Aorta (tissue), 5 donors: Measurements from ENCODE around the gene UBA1. TPM values are rescaled to one million over a fixed set of nuclear protein-coding genes. Genes with fewer than 3 reads are reported as not detected.

ENCODE experiments used
- ATAC-seq: fragments of 200-7000 bp; cut with Tn5 transposase; one replicate; pipeline ENCODE4 v1.9.1; 2022; ENCODE audit warnings: moderate library complexity; ENCODE audit not compliant: low FRiP score
- DNase-seq, 2 donors: peaks; one replicate each; pipeline ENCODE4 v3.0.0-alpha.2; 2020
- H3K27ac ChIP-seq, 2 donors: one replicate each; pipeline ENCODE4 v1.5.1; 2013; ENCODE audit warnings: low read length in 2 of 2, mild to moderate bottlenecking in 2 of 2, moderate library complexity in 2 of 2, control low read depth in 1 of 2, inconsistent platforms in 1 of 2, low read depth in 1 of 2
- H3K27me3 ChIP-seq, 2 donors: one replicate each; pipeline ENCODE4 v1.6.1; 2013; ENCODE audit warnings: control low read depth in 1 of 2, low read length in 1 of 2, mild to moderate bottlenecking in 1 of 2, moderate library complexity in 1 of 2; ENCODE audit not compliant: insufficient read depth in 2 of 2, control insufficient read depth in 1 of 2
- H3K36me3 ChIP-seq, 2 donors: one replicate each; pipeline ENCODE4 v1.6.1; 2013; ENCODE audit warnings: control low read depth in 1 of 2, low read length in 1 of 2, mild to moderate bottlenecking in 1 of 2; ENCODE audit not compliant: insufficient read depth in 2 of 2, control insufficient read depth in 1 of 2
- H3K4me1 ChIP-seq, 2 donors: one replicate each; pipeline ENCODE4 v1.6.1; 2013; ENCODE audit warnings: low read length in 2 of 2, control low read depth in 1 of 2, mild to moderate bottlenecking in 1 of 2, moderate library complexity in 1 of 2; ENCODE audit not compliant: insufficient read depth in 2 of 2, control insufficient read depth in 1 of 2
- H3K4me3 ChIP-seq, 2 donors: one replicate each; pipeline ENCODE4 v1.5.1; 2013; ENCODE audit warnings: low read length in 2 of 2, control low read depth in 1 of 2, mild to moderate bottlenecking in 1 of 2
- H3K9me3 ChIP-seq: one replicate; pipeline ENCODE4 v1.6.1; 2013; ENCODE audit warnings: mild to moderate bottlenecking, low read length; ENCODE audit not compliant: control insufficient read depth
- WGBS, 2 donors: extraction: QIAGEN DNeasy Blood & Tissue Kit; methylation state at CpG; one replicate each; pipeline ENCODE4 v1.1.7; 2013; 5-methylcytosine and 5-hydroxymethylcytosine counted together
- intact Hi-C, 2 donors: fragments of 100-400 bp; cut with DNase I; formaldehyde crosslinking; loops; one replicate each; pipeline versions ENCODE4 v1.14.2 to v1.15.0; 2022
- polyA plus RNA-seq, 2 donors: library from polyadenylated mRNA; stranded (reverse); fragments of 200-250 nt; gene quantifications; one replicate each; pipeline ENCODE4 v1.2.3, GENCODE V29; 2013
- total RNA-seq, 2 donors: library from RNA; stranded (reverse); fragmentation: NEBNext Ultra II Directional; extraction: Animal tissue kit (Norgen Biotek cat#: 25700); gene quantifications; one replicate each; pipeline ENCODE4 v1.2.1, GENCODE V29; 2021
- donor health status: healthy with polysubstance abuse.
- donor health status: Bipolar disorder and iron deficiency.
- donor health status: DM: no; HTN: no; CAD: no.
- donor health status: DM: no; HTN: no; CAD: no.
- donor health status: DM: yes; HTN: yes; CAD: no.

The UBA1 gene
- total and polyA plus RNA-seq, 4 donors = 33.8 to 167 (median 135) TPM

- no peaks in the 10 kb centered on the region for H3K9me3 ChIP-seq
- DNase-seq (peak; percentile 90 to 93), ATAC-seq (peak; percentile 91)
- H3K4me3 ChIP-seq = peak within 1 kb of the TSS; percentile 69 to 70
- H3K27ac ChIP-seq = peak within 1 kb of the TSS; percentile 16 to 96
- intact Hi-C loops = loop anchor here in 1 of 2 donors (1.0 kb wide), 2 partner anchors 15 to 25 kb away; partner anchors contain the start of genes UBA1 and USP11
- H3K4me1 ChIP-seq = no peaks in the 10 kb centered on the region
- H3K27me3 ChIP-seq = no peaks in the 10 kb centered on the region
- H3K36me3 ChIP-seq = peaks cover 0 to 7% of the 10 kb centered on the region in 2 donors
- 0 to 2% methylated on average over 34 to 61 of the region's 61 CpGs for WGBS, 2 donors
These were observed 24.8 kb downstream of the UBA1 start, which contains the start of gene CDK16 for GRCh38 chrX:47218280-47218919. CDK16 (plus strand) TSS chrX:47218681; CDS start chrX:47223558, 4,877 bp downstream.

GRCh38 chrX:47218920-47219815 lies 25.5 kb downstream of the UBA1 start:
- DNase-seq (peak; percentile 68 to 85), ATAC-seq (no peak)
- no peaks in the 10 kb centered on the region for H3K9me3 ChIP-seq
- intact Hi-C loops = loop anchor here in 1 of 2 donors (1.0 kb wide), 2 partner anchors 14 to 26 kb away; partner anchors contain the start of genes UBA1 and USP11
- peak overlapping the region; percentile 16 to 96 for H3K27ac ChIP-seq
- peaks cover 0 to 5% of the 10 kb centered on the region in 2 donors for H3K36me3 ChIP-seq
- H3K4me1 ChIP-seq = no peaks in the 10 kb centered on the region
- peak overlapping the region; percentile 69 to 70 for H3K4me3 ChIP-seq
- H3K27me3 ChIP-seq = no peaks in the 10 kb centered on the region
- 1 to 19% methylated on average over 41 to 60 of the region's 60 CpGs for WGBS, 2 donors

- H3K27me3 ChIP-seq = no peaks in the 10 kb centered on the region
- peaks cover 0 to 4% of the 10 kb centered on the region in 2 donors for H3K36me3 ChIP-seq
- H3K4me3 ChIP-seq = no peak overlapping the region
- WGBS, 2 donors = 60 to 86% methylated on average over 4 of the region's 4 CpGs
- ATAC-seq = no peak
- H3K9me3 ChIP-seq = no peaks in the 10 kb centered on the region
- DNase-seq = peak in 1 of 2 donors; percentile 31
- no peaks in the 10 kb centered on the region for H3K4me1 ChIP-seq
- intact Hi-C loops = no loop called here
- no peak overlapping the region for H3K27ac ChIP-seq
These were observed 28.1 kb downstream of the UBA1 start for GRCh38 chrX:47221756-47222155.

GRCh38 chrX:47222751-47223350 lies 29.2 kb downstream of the UBA1 start:
- no peaks in the 10 kb centered on the region for H3K4me1 ChIP-seq
- H3K9me3 ChIP-seq = no peaks in the 10 kb centered on the region
- 79 to 87% methylated on average over 10 of the region's 10 CpGs for WGBS, 2 donors
- no peak overlapping the region for H3K27ac ChIP-seq
- peaks cover 0 to 4% of the 10 kb centered on the region in 2 donors for H3K36me3 ChIP-seq
- ATAC-seq = no peak
- no peaks in the 10 kb centered on the region for H3K27me3 ChIP-seq
- intact Hi-C loops = no loop called here
- peak in 1 of 2 donors; percentile 26 for DNase-seq
- H3K4me3 ChIP-seq = no peak overlapping the region

- H3K27me3 ChIP-seq = no peaks in the 10 kb centered on the region
- peaks cover 0 to 4% of the 10 kb centered on the region in 2 donors for H3K36me3 ChIP-seq
- no peak for ATAC-seq
- peak in 1 of 2 donors; percentile 57 for DNase-seq
- intact Hi-C loops = no loop called here
- H3K4me3 ChIP-seq = no peak overlapping the region
- no peaks in the 10 kb centered on the region for H3K4me1 ChIP-seq
- H3K27ac ChIP-seq = no peak overlapping the region
- WGBS, 2 donors = 89 to 96% methylated on average over 13 of the region's 13 CpGs
- H3K9me3 ChIP-seq = no peaks in the 10 kb centered on the region
These were observed 30.0 kb downstream of the UBA1 start for GRCh38 chrX:47223476-47224250.

GRCh38 chrX:47224266-47224895 lies 30.8 kb downstream of the UBA1 start:
- intact Hi-C loops = no loop called here
- ATAC-seq (no peak), DNase-seq (peak in 1 of 2 donors; percentile 66)
- WGBS, 2 donors = 86 to 92% methylated on average over 17 of the region's 17 CpGs
- Histone ChIP-seq H3K27me3 (no peaks in the 10 kb centered on the region), H3K4me1 (no peaks in the 10 kb centered on the region), H3K4me3 (no peak overlapping the region), H3K9me3 (no peaks in the 10 kb centered on the region), H3K36me3 (peaks cover 0 to 4% of the 10 kb centered on the region in 2 donors), H3K27ac (no peak overlapping the region)

- H3K36me3 ChIP-seq = peaks cover 0 to 4% of the 10 kb centered on the region in 2 donors
- DNase-seq = peak in 1 of 2 donors; percentile 70
These were observed 31.3 kb downstream of the UBA1 start for GRCh38 chrX:47224896-47225290.

More at GRCh38 chrX:47224896-47225290, 31.3 kb downstream of the UBA1 start:
- Histone ChIP-seq H3K27ac (no peak overlapping the region), H3K27me3 (no peaks in the 10 kb centered on the region), H3K4me1 (no peaks in the 10 kb centered on the region), H3K9me3 (no peaks in the 10 kb centered on the region), H3K4me3 (no peak overlapping the region)
- WGBS, 2 donors = 89 to 91% methylated on average over 4 of the region's 4 CpGs
- ATAC-seq = no peak
- intact Hi-C loops = no loop called here
